Spleen (tissue), 11 donors: ENCODE results near the gene TTLL6. TPM values are rescaled to one million over a fixed set of nuclear protein-coding genes. Genes with fewer than 3 reads are reported as not detected.

Experiments used
- DNase-seq: peaks from one replicate; pipeline ENCODE4 v3.0.0-alpha.2; 2020
- H3K27ac ChIP-seq, 8 donors: fragments of 200-600 bp; sonication (generic) in 7 of 8; 1 replicate in 4 of 8; 2 replicates in 4 of 8; pipeline versions ENCODE4 v1.5.0 to v1.8.0; 2016 to 2021; ENCODE audit warnings: inconsistent platforms in 4 of 8, mild to moderate bottlenecking in 4 of 8, moderate library complexity in 1 of 8
- H3K27me3 ChIP-seq, 7 donors: fragments of 200-600 bp; sonication (generic) in 6 of 7; replicated peaks in 1 of 7; 1 replicate in 4 of 7; 2 replicates in 3 of 7; pipeline versions ENCODE4 v1.5.0 to v1.8.0; 2016 to 2021; ENCODE audit warnings: inconsistent platforms in 3 of 7, mild to moderate bottlenecking in 1 of 7
- H3K36me3 ChIP-seq, 6 donors: fragments of 200-600 bp; sonication (generic) in 5 of 6; 1 replicate in 4 of 6; 2 replicates in 2 of 6; pipeline versions ENCODE4 v1.5.0 to v1.8.0; 2016 to 2021; ENCODE audit warnings: inconsistent platforms in 2 of 6
- H3K4me1 ChIP-seq, 6 donors: fragments of 200-600 bp; sonication (generic) in 5 of 6; 1 replicate in 3 of 6; 2 replicates in 3 of 6; pipeline versions ENCODE4 v1.5.0 to v1.8.0; 2016 to 2021; ENCODE audit warnings: inconsistent platforms in 3 of 6
- H3K4me3 ChIP-seq, 8 donors: fragments of 200-600 bp; sonication (generic) in 7 of 8; 1 replicate in 4 of 8; 2 replicates in 4 of 8; pipeline versions ENCODE4 v1.5.0 to v1.8.0; 2016 to 2021; ENCODE audit warnings: inconsistent platforms in 4 of 8, mild to moderate bottlenecking in 4 of 8, moderate library complexity in 2 of 8
- H3K9me3 ChIP-seq, 8 donors: fragments of 200-600 bp; sonication (generic) in 7 of 8; 1 replicate in 4 of 8; 2 replicates in 4 of 8; pipeline versions ENCODE4 v1.5.0 to v1.8.0; 2016 to 2021; ENCODE audit warnings: inconsistent platforms in 4 of 8
- POLR2A ChIP-seq, 3 donors: fragments of 450-650 bp; IDR thresholded peaks; one replicate each; pipeline ENCODE4 v1.5.1; 2017; ENCODE audit warnings: antibody characterized with exemption in 3 of 3, mild to moderate bottlenecking in 1 of 3
- POLR2AphosphoS5 ChIP-seq, 3 donors: sonication (generic); formaldehyde crosslinking; IDR thresholded peaks; one replicate each; pipeline ENCODE4 v1.5.1; 2017; ENCODE audit warnings: antibody characterized with exemption in 3 of 3
- WGBS, 5 donors: extraction: QIAGEN DNeasy Blood & Tissue Kit in 3 of 5; methylation state at CpG; one replicate each; pipeline versions ENCODE4 v1.1.5 to v1.1.7; 2013 to 2018; 5-methylcytosine and 5-hydroxymethylcytosine counted together
- intact Hi-C: fragments of 100-400 bp; cut with DNase I; formaldehyde crosslinking; loops from one replicate; pipeline ENCODE4 v1.15.0; 2023; ENCODE audit warnings: low total_unique reads
- polyA plus RNA-seq, 3 donors: library from polyadenylated mRNA; stranded (reverse); fragments of 200-250 nt; gene quantifications; one replicate each; pipeline ENCODE4 v1.2.1, GENCODE V29; 2013
- total RNA-seq, 7 donors: library from RNA; depleted of rRNA in 3 of 7; stranded (reverse); fragments of >200 nt in 3 of 7; fragmentation: NEBNext Ultra II Directional in 4 of 7; extraction: Animal tissue kit (Norgen Biotek cat#: 25700) in 4 of 7; gene quantifications; one replicate each; pipeline versions ENCODE4 v1.1.0 to v1.2.1, GENCODE V29; 2016 to 2021
- TF ChIP-seq, protein P1 (sequence below), 11 experiments: fragments of 200-600 bp in 7 of 11; fragments of 450-650 bp in 4 of 11; sonication (generic) in 4 of 11; IDR thresholded peaks in 8 of 11; conservative IDR thresholded peaks in 3 of 11; 1 replicate in 7 of 11; 2 replicates in 4 of 11; pipeline versions ENCODE4 v1.4.0 to v1.8.0; 2016 to 2021; ENCODE audit warnings: antibody characterized with exemption in 11 of 11, inconsistent platforms in 4 of 11, mild to moderate bottlenecking in 1 of 11
- donor health status: healthy with polysubstance abuse.
- donor health status: DM: no; HTN: no; CAD: no; lungs with moderate emphysema.
- donor health status: DM: no; HTN: no; CAD: no.
- donor health status: Bipolar disorder and iron deficiency.
- donor health status: healthy.
- donor health status: DM: no; HTN: no; CAD: no.
- donor health status: DM: yes; HTN: yes; CAD: no.

TTLL6 gene
- total and polyA plus RNA-seq, 10 donors = 0.04 TPM; not detected in 9

DNA sequence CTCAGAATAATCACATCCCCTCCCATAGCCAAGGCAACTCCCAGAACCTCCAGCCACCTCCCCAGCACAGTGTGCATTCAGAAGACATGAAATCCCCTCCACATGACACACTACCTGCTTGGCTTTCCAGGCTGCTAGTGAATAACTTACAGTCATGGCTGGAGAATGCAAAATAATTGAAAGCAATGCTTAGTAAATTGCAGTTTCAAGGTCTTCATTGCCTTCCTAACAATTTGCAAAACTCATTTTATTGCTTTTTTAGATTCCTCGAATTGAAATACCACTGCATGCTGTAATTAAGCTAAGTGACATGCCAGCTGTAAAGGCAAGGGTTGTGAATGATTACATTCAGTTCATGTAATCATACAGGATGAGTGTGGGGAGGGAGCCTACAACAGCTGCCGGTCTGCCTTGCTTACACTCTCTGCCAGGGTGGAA is 59.5 kb downstream of the TTLL6 start:
- intact Hi-C loops = no loop called here
- H3K27ac ChIP-seq = no peak overlapping the region
- H3K9me3 ChIP-seq = no peaks in the 10 kb centered on the region
- 63 to 78% (median 73%) methylated on average over 2 of the region's 2 CpGs for WGBS, 5 donors
- no peak for DNase-seq
- no peaks in the 10 kb centered on the region for H3K36me3 ChIP-seq
- H3K27me3 ChIP-seq = peaks cover 3 to 100% (median 76%) of the 10 kb centered on the region in 7 donors
- no peak overlapping the region for H3K4me3 ChIP-seq
- TF ChIP-seq POLR2A (IDR thresholded peaks at IDR 0.05) (no peak), POLR2AphosphoS5 (IDR thresholded peaks at IDR 0.05) (no peak)
- TF ChIP-seq, protein P1, sequence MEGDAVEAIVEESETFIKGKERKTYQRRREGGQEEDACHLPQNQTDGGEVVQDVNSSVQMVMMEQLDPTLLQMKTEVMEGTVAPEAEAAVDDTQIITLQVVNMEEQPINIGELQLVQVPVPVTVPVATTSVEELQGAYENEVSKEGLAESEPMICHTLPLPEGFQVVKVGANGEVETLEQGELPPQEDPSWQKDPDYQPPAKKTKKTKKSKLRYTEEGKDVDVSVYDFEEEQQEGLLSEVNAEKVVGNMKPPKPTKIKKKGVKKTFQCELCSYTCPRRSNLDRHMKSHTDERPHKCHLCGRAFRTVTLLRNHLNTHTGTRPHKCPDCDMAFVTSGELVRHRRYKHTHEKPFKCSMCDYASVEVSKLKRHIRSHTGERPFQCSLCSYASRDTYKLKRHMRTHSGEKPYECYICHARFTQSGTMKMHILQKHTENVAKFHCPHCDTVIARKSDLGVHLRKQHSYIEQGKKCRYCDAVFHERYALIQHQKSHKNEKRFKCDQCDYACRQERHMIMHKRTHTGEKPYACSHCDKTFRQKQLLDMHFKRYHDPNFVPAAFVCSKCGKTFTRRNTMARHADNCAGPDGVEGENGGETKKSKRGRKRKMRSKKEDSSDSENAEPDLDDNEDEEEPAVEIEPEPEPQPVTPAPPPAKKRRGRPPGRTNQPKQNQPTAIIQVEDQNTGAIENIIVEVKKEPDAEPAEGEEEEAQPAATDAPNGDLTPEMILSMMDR (IDR thresholded peaks at IDR 0.05 in 8 of 11, conservative IDR thresholded peaks at IDR 0.05 in 3 of 11) = no peak
- H3K4me1 ChIP-seq = peaks cover 0 to 37% (median 23%) of the 10 kb centered on the region in 6 donors

DNA sequence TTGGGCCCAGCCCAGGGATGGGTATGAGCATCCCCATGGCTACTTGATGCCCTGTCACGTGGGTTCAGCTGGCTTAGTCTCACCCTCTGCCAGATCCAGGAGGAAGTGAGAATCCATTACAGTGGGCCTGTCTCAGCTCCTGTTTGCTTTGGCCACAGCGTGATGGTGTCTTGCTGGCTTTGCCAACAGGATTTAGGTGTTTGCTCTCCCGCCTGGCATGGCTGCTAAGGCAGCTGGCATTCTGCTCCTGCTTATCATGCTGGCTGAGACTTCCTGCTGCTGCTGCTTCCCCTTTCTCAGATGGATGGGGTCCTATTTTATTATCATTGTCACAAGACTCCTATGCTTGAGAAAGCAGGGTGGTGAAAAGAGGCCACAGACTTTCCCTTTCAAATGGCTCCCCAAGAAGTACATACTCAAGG is 60.2 kb downstream of the TTLL6 start:
- no peaks in the 10 kb centered on the region for H3K9me3 ChIP-seq
- 13 to 34% (median 33%) methylated on average over 3 of the region's 3 CpGs for WGBS, 5 donors
- peaks cover 0 to 37% (median 23%) of the 10 kb centered on the region in 6 donors for H3K4me1 ChIP-seq
- DNase-seq = no peak
- H3K4me3 ChIP-seq = no peak overlapping the region
- TF ChIP-seq POLR2A (IDR thresholded peaks at IDR 0.05) (no peak), POLR2AphosphoS5 (IDR thresholded peaks at IDR 0.05) (no peak)
- TF ChIP-seq, protein P1 (IDR thresholded peaks at IDR 0.05 in 8 of 11, conservative IDR thresholded peaks at IDR 0.05 in 3 of 11) = no peak
- H3K27me3 ChIP-seq = peaks cover 3 to 100% (median 78%) of the 10 kb centered on the region in 7 donors
- intact Hi-C loops = no loop called here
- H3K27ac ChIP-seq = no peak overlapping the region
- no peaks in the 10 kb centered on the region for H3K36me3 ChIP-seq

DNA sequence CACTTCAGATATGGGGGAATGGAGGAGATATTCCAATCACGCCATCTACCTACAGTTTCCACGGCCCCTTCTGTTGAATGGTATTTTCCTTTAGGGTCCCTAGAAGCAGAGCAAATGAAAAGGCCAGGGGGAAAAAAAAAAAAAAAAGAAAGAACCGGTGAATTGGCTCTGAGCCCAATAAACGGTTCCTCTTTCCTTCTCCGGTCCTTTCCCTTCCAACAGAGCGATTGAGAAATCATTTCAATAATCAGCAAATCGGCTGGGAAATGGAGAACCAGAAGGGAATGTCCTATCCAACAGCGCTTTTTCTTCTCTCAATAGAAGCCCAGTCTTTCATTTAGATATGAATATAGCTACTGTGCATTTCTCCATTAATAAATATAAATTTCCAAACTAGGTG is 61.7 kb downstream of the TTLL6 start:
- DNase-seq = no peak
- H3K27me3 ChIP-seq = peaks cover 3 to 100% (median 86%) of the 10 kb centered on the region in 7 donors
- peaks cover 0 to 37% (median 23%) of the 10 kb centered on the region in 6 donors for H3K4me1 ChIP-seq
- no peaks in the 10 kb centered on the region for H3K9me3 ChIP-seq
- 10 to 21% (median 17%) methylated on average over 8 of the region's 8 CpGs for WGBS, 5 donors
- peak overlapping the region in 1 of 8 donors; percentile 31 for H3K4me3 ChIP-seq
- no peak overlapping the region for H3K27ac ChIP-seq
- no peaks in the 10 kb centered on the region for H3K36me3 ChIP-seq
- TF ChIP-seq POLR2AphosphoS5 (IDR thresholded peaks at IDR 0.05) (no peak), POLR2A (IDR thresholded peaks at IDR 0.05) (no peak)
- TF ChIP-seq, protein P1 (IDR thresholded peaks at IDR 0.05 in 8 of 11, conservative IDR thresholded peaks at IDR 0.05 in 3 of 11) = no peak
- intact Hi-C loops = no loop called here

DNA sequence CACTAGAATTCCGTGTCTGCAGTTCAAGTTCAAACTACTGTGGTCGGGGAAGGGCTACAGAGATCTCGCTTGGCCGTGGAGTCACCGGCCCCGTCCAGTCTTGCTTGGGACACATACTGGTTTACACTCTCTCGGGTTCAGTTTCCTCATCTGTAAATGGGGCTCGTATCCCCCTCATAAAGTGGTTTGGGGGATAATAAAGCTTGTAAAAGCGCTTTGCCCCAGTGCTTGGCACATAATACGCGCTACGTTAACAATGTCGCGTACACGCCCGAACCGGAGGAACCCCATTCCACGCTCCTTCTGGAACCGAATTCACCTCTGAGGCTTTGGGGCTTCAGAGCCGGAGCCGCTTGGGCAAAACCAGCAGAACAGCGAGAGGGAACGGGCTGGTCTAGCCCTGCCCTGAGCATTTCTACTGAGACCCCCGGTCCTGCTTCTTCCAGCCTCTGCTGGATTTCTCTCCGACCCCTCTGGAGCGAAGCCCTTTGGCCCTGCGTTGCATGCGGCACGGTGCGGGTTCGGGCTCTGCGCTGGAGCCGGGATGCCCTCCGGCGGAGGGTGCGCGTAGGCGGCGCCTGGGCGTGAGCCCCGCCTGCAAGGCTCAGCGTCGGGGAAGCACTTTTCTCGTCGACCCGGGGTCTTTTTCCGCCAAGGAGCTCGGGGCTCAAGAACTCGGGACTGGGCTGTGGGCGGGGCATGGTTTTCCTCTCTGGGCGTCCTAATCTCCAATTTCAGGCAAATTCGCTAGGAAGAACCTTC is 62.3 kb downstream of the TTLL6 start:
- Histone ChIP-seq H3K4me3 (peak overlapping the region in 2 of 8 donors; percentile 1 to 31), H3K27ac (no peak overlapping the region), H3K27me3 (peaks cover 3 to 100% (median 88%) of the 10 kb centered on the region in 7 donors), H3K36me3 (no peaks in the 10 kb centered on the region), H3K4me1 (peaks cover 0 to 37% (median 23%) of the 10 kb centered on the region in 6 donors), H3K9me3 (no peaks in the 10 kb centered on the region)
- intact Hi-C loops = no loop called here
- 7 to 14% (median 9%) methylated on average over 42 to 52 of the region's 52 CpGs for WGBS, 5 donors
- no peak for DNase-seq
- TF ChIP-seq POLR2A (IDR thresholded peaks at IDR 0.05) (no peak), POLR2AphosphoS5 (IDR thresholded peaks at IDR 0.05) (no peak)
- TF ChIP-seq, protein P1 (IDR thresholded peaks at IDR 0.05 in 8 of 11, conservative IDR thresholded peaks at IDR 0.05 in 3 of 11) = no peak
